GM12878 (cell line): ENCODE data around the gene FUT8.

ENCODE experiments used
- CBX3 ChIP-seq: fragments of 200-600 bp; sonication (generic); IDR thresholded peaks from 2 replicates; pipeline ENCODE4 v1.6.1; 2016; ENCODE audit warnings: low read depth, borderline replicate concordance
- CREB1 ChIP-seq: IDR thresholded peaks from 2 replicates; pipeline ENCODE4 v1.6.1; 2012; ENCODE audit warnings: low read depth, mild to moderate bottlenecking, inconsistent platforms
- CTCF ChIP-seq, 3 experiments: IDR thresholded peaks in 2 of 3; conservative IDR thresholded peaks in 1 of 3; 2 replicates each; pipeline ENCODE4 v1.5.1; 2011; ENCODE audit warnings: low read depth in 3 of 3, low read length in 3 of 3, mild to moderate bottlenecking in 3 of 3, control low read depth in 2 of 3, moderate library complexity in 2 of 3, inconsistent platforms in 1 of 3, mixed read lengths in 1 of 3; ENCODE audit not compliant: control insufficient read depth in 2 of 3, insufficient read depth in 1 of 3; ENCODE audit errors: extremely low read depth in 1 of 3
- EP300 ChIP-seq, 2 experiments: fragments of 150-350 bp in 1 of 2; IDR thresholded peaks; 2 replicates each; pipeline ENCODE4 v1.6.1; 2011 to 2012; ENCODE audit warnings: low read depth in 2 of 2, low read length in 2 of 2, borderline replicate concordance in 1 of 2, improper control_type of control experiment in 1 of 2, inconsistent platforms in 1 of 2; ENCODE audit not compliant: control insufficient read depth in 1 of 2
- ESRRA ChIP-seq: IDR thresholded peaks from 2 replicates; pipeline ENCODE4 v1.6.1; 2012; ENCODE audit warnings: mild to moderate bottlenecking, low read length, improper control_type of control experiment
- KAT2A ChIP-seq: conservative IDR thresholded peaks from 2 replicates; pipeline ENCODE4 v1.6.1; 2011; ENCODE audit warnings: low read depth, low read length; ENCODE audit not compliant: control insufficient read depth
- LARP7 ChIP-seq: fragments of 450-650 bp; IDR thresholded peaks from 2 replicates; pipeline ENCODE4 v1.6.1; 2017; ENCODE audit warnings: mild to moderate bottlenecking
- POLR2AphosphoS5 ChIP-seq: IDR thresholded peaks from 2 replicates; pipeline ENCODE4 v1.6.1; 2011; ENCODE audit warnings: mild to moderate bottlenecking, low read length, inconsistent platforms
- RAD21 ChIP-seq: IDR thresholded peaks from 2 replicates; pipeline ENCODE4 v1.6.1; 2011; ENCODE audit warnings: mild to moderate bottlenecking, low read depth, low read length, moderate library complexity; ENCODE audit not compliant: insufficient read depth
- RBBP5 ChIP-seq: fragments of 200-600 bp; sonication (generic); conservative IDR thresholded peaks from 2 replicates; pipeline ENCODE4 v1.6.1; 2016
- SPI1 ChIP-seq: IDR thresholded peaks from 2 replicates; pipeline ENCODE4 v1.6.1; 2011; ENCODE audit warnings: low read depth, mild to moderate bottlenecking, low read length, moderate library complexity, borderline replicate concordance; ENCODE audit not compliant: insufficient read depth
- TCF12 ChIP-seq: IDR thresholded peaks from 2 replicates; pipeline ENCODE4 v1.6.1; 2011; ENCODE audit warnings: low read depth, mild to moderate bottlenecking, low read length
- TCF7 ChIP-seq: IDR thresholded peaks from 2 replicates; pipeline ENCODE4 v1.6.1; 2014; ENCODE audit warnings: antibody characterized with exemption, borderline replicate concordance
- USF1 ChIP-seq: IDR thresholded peaks from 2 replicates; pipeline ENCODE4 v1.6.1; 2011; ENCODE audit warnings: borderline replicate concordance, low read depth, mild to moderate bottlenecking, moderate library complexity, mixed read lengths, low read length; ENCODE audit not compliant: insufficient read depth; ENCODE audit errors: extremely low read length

- TF ChIP-seq USF1 (no peak), CREB1 (no peak), RAD21 (no peak), TCF12 (no peak), TCF7 (no peak), EP300 (IDR thresholded peaks at IDR 0.05; ENCODE audit: borderline replicate concordance in 1 of 2, control insufficient read depth in 1 of 2, low read depth in 2 of 2, low read length in 2 of 2) (no peak), CTCF (IDR thresholded peaks at IDR 0.05 in 2 of 3, conservative IDR thresholded peaks at IDR 0.05 in 1 of 3; ENCODE audit: control insufficient read depth in 2 of 3, extremely low read depth in 1 of 3, insufficient read depth in 1 of 3, low read depth in 3 of 3, low read length in 3 of 3) (no peak), KAT2A (no peak), SPI1 (no peak), RBBP5 (no peak), CBX3 (no peak), POLR2AphosphoS5 (no peak), LARP7 (no peak), ESRRA (no peak)
These were observed 101.1 kb downstream of the FUT8 start for GRCh38 chr14:65513671-65514070.
